WTC11 (cell line): ENCODE results near the gene FOXL2NB. TPM values are rescaled to one million over a fixed set of nuclear protein-coding genes. Genes with fewer than 3 reads are reported as not detected.

Experiments used
- ATAC-seq: fragments of 200-7000 bp; cut with Tn5 transposase; 2 replicates; pipeline ENCODE4 v1.10.0; 2021; ENCODE audit warnings: mild to moderate bottlenecking, moderate library complexity
- CTCF ChIA-PET: fragments of 300-600 bp; sonication (Branson Sonifier 250); formaldehyde crosslinking; loops from one replicate; lab custom pipeline; 2021; ENCODE audit warnings: antibody characterized with exemption; lab: Charles Lee
- POLR2A ChIA-PET: fragments of 350-600 bp; sonication (Branson Sonifier 250); formaldehyde crosslinking; loops from one replicate; lab custom pipeline; 2021; ENCODE audit warnings: antibody characterized with exemption; lab: Charles Lee
- DNase-seq: peaks from one replicate; pipeline ENCODE4 v3.0.0; 2021; ENCODE audit warnings: low spot score
- H3K27ac Mint-ChIP-seq: 2 replicates; pipeline ENCODE4 v1.8.0; 2021; ENCODE audit warnings: mixed read lengths
- H3K27me3 Mint-ChIP-seq: 2 replicates; pipeline ENCODE4 v1.8.0; 2021; ENCODE audit warnings: low read depth, mild to moderate bottlenecking, moderate library complexity, mixed read lengths
- H3K36me3 Mint-ChIP-seq: 2 replicates; pipeline ENCODE4 v1.8.0; 2021; ENCODE audit warnings: mixed read lengths
- H3K4me1 Mint-ChIP-seq: 2 replicates; pipeline ENCODE4 v1.8.0; 2022; ENCODE audit warnings: mixed read lengths
- H3K4me3 Mint-ChIP-seq: 2 replicates; pipeline ENCODE4 v1.8.0; 2021; ENCODE audit warnings: mild to moderate bottlenecking, moderate library complexity, mixed read lengths
- H3K9me3 Mint-ChIP-seq: 2 replicates; pipeline ENCODE4 v1.8.0; 2021; ENCODE audit warnings: mixed read lengths
- AR ChIP-seq: fragments of 250-450 bp; sonication (Bioruptor Pico); IDR thresholded peaks from 2 replicates; pipeline ENCODE4 v1.9.0; 2021; ENCODE audit warnings: mild to moderate bottlenecking
- ATF6 ChIP-seq: sonication (generic); formaldehyde crosslinking; IDR thresholded peaks from 2 replicates; pipeline ENCODE4 v1.8.1; 2023; ENCODE audit warnings: mild to moderate bottlenecking, missing genetic modification reagents
- CDX4 ChIP-seq: fragments of 250-450 bp; sonication (Bioruptor Pico); IDR thresholded peaks from 2 replicates; pipeline ENCODE4 v1.9.0; 2021; ENCODE audit warnings: moderate library complexity, mild to moderate bottlenecking, inconsistent platforms, borderline replicate concordance
- E2F5 ChIP-seq: sonication (generic); formaldehyde crosslinking; IDR thresholded peaks from 2 replicates; pipeline ENCODE4 v1.8.1; 2022; ENCODE audit warnings: mild to moderate bottlenecking, moderate library complexity, missing genetic modification reagents
- ELF4 ChIP-seq: sonication (generic); formaldehyde crosslinking; IDR thresholded peaks from 2 replicates; pipeline ENCODE4 v1.8.1; 2022; ENCODE audit warnings: low read depth, mild to moderate bottlenecking, moderate library complexity, missing genetic modification reagents
- ERG ChIP-seq: fragments of 250-450 bp; sonication (Bioruptor Pico); IDR thresholded peaks from 2 replicates; pipeline ENCODE4 v1.8.0; 2021; ENCODE audit warnings: mild to moderate bottlenecking
- MLX ChIP-seq: sonication (generic); formaldehyde crosslinking; IDR thresholded peaks from 2 replicates; pipeline ENCODE4 v1.8.1; 2023; ENCODE audit warnings: mild to moderate bottlenecking, missing genetic modification reagents, moderate library complexity
- MXD4 ChIP-seq: fragments of 250-450 bp; sonication (Bioruptor Pico); IDR thresholded peaks from 2 replicates; pipeline ENCODE4 v1.8.0; 2021; ENCODE audit warnings: mild to moderate bottlenecking, moderate library complexity, borderline replicate concordance
- RELA ChIP-seq: sonication (generic); formaldehyde crosslinking; IDR thresholded peaks from 2 replicates; pipeline ENCODE4 v1.8.1; 2022; ENCODE audit warnings: missing genetic modification reagents, mild to moderate bottlenecking, borderline replicate concordance
- SMAD3 ChIP-seq: sonication (generic); formaldehyde crosslinking; IDR thresholded peaks from 2 replicates; pipeline ENCODE4 v1.8.0; 2022; ENCODE audit warnings: missing genetic modification reagents, mild to moderate bottlenecking, borderline replicate concordance
- SOX15 ChIP-seq: fragments of 250-450 bp; sonication (Bioruptor Pico); IDR thresholded peaks from 2 replicates; pipeline ENCODE4 v1.9.0; 2021; ENCODE audit warnings: mild to moderate bottlenecking
- SP1 ChIP-seq: sonication (generic); formaldehyde crosslinking; conservative IDR thresholded peaks from 2 replicates; pipeline ENCODE4 v1.8.1; 2022; ENCODE audit warnings: missing genetic modification reagents
- TEAD4 ChIP-seq: sonication (generic); formaldehyde crosslinking; IDR thresholded peaks from 2 replicates; pipeline ENCODE4 v1.8.0; 2022; ENCODE audit warnings: mild to moderate bottlenecking, missing genetic modification reagents
- USF1 ChIP-seq: sonication (generic); formaldehyde crosslinking; IDR thresholded peaks from 2 replicates; pipeline ENCODE4 v1.8.0; 2022; ENCODE audit warnings: mild to moderate bottlenecking, missing genetic modification reagents
- ZMAT4 ChIP-seq: fragments of 250-450 bp; sonication (Bioruptor Pico); IDR thresholded peaks from 2 replicates; pipeline ENCODE4 v1.9.0; 2021; ENCODE audit warnings: mild to moderate bottlenecking
- ZNF138 ChIP-seq: sonication (generic); formaldehyde crosslinking; conservative IDR thresholded peaks from 2 replicates; pipeline ENCODE4 v1.8.1; 2022; ENCODE audit warnings: mild to moderate bottlenecking, moderate library complexity, missing genetic modification reagents
- ZNF396 ChIP-seq: fragments of 250-450 bp; sonication (Bioruptor Pico); IDR thresholded peaks from 2 replicates; pipeline ENCODE4 v1.8.0; 2021; ENCODE audit warnings: mild to moderate bottlenecking, moderate library complexity, borderline replicate concordance
- ZNF671 ChIP-seq: fragments of 250-450 bp; sonication (Bioruptor Pico); IDR thresholded peaks from 2 replicates; pipeline ENCODE4 v1.8.0; 2021; ENCODE audit warnings: mild to moderate bottlenecking
- total RNA-seq: library from RNA; stranded (reverse); gene quantifications from 3 replicates; pipeline ENCODE4 v1.2.3, GENCODE V29; 2021

FOXL2NB gene
- total RNA-seq, 1 experiment from 2014 or later: 5.1 TPM

- Mint-ChIP-seq H3K9me3 (no peaks in the 10 kb centered on the region), H3K36me3 (no peaks in the 10 kb centered on the region), H3K27me3 (peaks cover 6% of the 10 kb centered on the region), H3K27ac (no peak overlapping the region), H3K4me1 (peaks cover 3% of the 10 kb centered on the region), H3K4me3 (no peak overlapping the region)
- no peak for ATAC-seq
- TF ChIP-seq MLX (CRISPR knock-in tag) (no peak), AR (CRISPR knock-in tag) (no peak), RELA (CRISPR knock-in tag) (no peak)
- DNase-seq: no peak
- ChIA-PET CTCF (interaction anchor here (0.7 to 2.5 kb wide), 3 partner anchors 12 to 479 kb away, joined by 3 to 11 read pairs (median 6); no protein-coding TSS in a partner anchor), POLR2A (no interaction called here)
These were observed 35.4 kb upstream of the FOXL2NB start for GRCh38 chr3:138911621-138912020.

- ATAC-seq (no peak), DNase-seq (no peak)
- Mint-ChIP-seq H3K27me3 (peaks cover 10% of the 10 kb centered on the region), H3K27ac (no peak overlapping the region), H3K9me3 (no peaks in the 10 kb centered on the region), H3K4me1 (peaks cover 3% of the 10 kb centered on the region)
- POLR2A ChIA-PET: no interaction called here
- CTCF ChIA-PET: interaction anchor here (1.6 to 4.5 kb wide), 3 partner anchors 12 to 318 kb away, joined by 6 to 108 read pairs (median 11); partner anchors contain the start of gene CEP70
- TF ChIP-seq ZNF396 (CRISPR knock-in tag): no peak
- TF ChIP-seq, all 79 proteins: peak for 0
- H3K4me3 Mint-ChIP-seq: no peak overlapping the region
- H3K36me3 Mint-ChIP-seq: no peaks in the 10 kb centered on the region
These were observed 34.8 kb upstream of the FOXL2NB start for GRCh38 chr3:138912237-138912636.

GRCh38 chr3:138913766-138914165 is 33.3 kb upstream of the FOXL2NB start:
- ATAC-seq: no peak
- Mint-ChIP-seq H3K27ac (no peak overlapping the region), H3K36me3 (no peaks in the 10 kb centered on the region), H3K9me3 (no peaks in the 10 kb centered on the region), H3K27me3 (peaks cover 10% of the 10 kb centered on the region), H3K4me1 (peaks cover 3% of the 10 kb centered on the region), H3K4me3 (no peak overlapping the region)
- POLR2A ChIA-PET: no interaction called here
- CTCF ChIA-PET: interaction anchor here (0.7 to 4.5 kb wide), 3 partner anchors 10 to 434 kb away, joined by 3 to 108 read pairs (median 11); partner anchors contain the start of gene CEP70
- DNase-seq: no peak
- no peak for TF ChIP-seq USF1 (CRISPR knock-in tag)
- TF ChIP-seq ZMAT4 (CRISPR knock-in tag): no peak
- TF ChIP-seq ZNF671 (CRISPR knock-in tag): no peak
- TF ChIP-seq TEAD4: no peak
- TF ChIP-seq AR (CRISPR knock-in tag): no peak
- TF ChIP-seq ELF4: no peak
- TF ChIP-seq MXD4: no peak
- TF ChIP-seq ERG: no peak
- no peak for TF ChIP-seq ATF6 (CRISPR knock-in tag)
- TF ChIP-seq SMAD3 (CRISPR knock-in tag): no peak
- no peak for TF ChIP-seq ZNF138 (CRISPR knock-in tag)
- TF ChIP-seq E2F5 (CRISPR knock-in tag): no peak
- TF ChIP-seq CDX4 (CRISPR knock-in tag): no peak
- no peak for TF ChIP-seq SOX15 (CRISPR knock-in tag)
- no peak for TF ChIP-seq SP1 (CRISPR knock-in tag)
